GM12878 (cell line): ENCODE data around the gene MTRR. TPM values are rescaled to one million over a fixed set of nuclear protein-coding genes. Genes with fewer than 3 reads are reported as not detected.
A peak's percentile ranks its signal among the peaks of the same experiment; 100 is the strongest.

ENCODE experiments used
- ATAC-seq: fragments of 200-7000 bp; cut with Tn5 transposase; 3 replicates; pipeline ENCODE4 v1.9.1; 2020; ENCODE audit warnings: mild to moderate bottlenecking, moderate library complexity
- BruUV-seq: library from RNA; stranded (reverse); fragments of 400-500 nt; replicated peaks from 2 replicates; lab custom pipeline; 2021; lab: Mats Ljungman, UMichigan
- CTCF ChIA-PET: fragments of 300-600 bp; sonication (Branson Sonifier 250); formaldehyde crosslinking; extraction: SDS; loops from one replicate; lab custom pipeline; 2021; ENCODE audit warnings: inconsistent platforms; lab: Yijun Ruan, JAX
- POLR2A ChIA-PET: fragments of 350-600 bp; formaldehyde crosslinking; extraction: SDS; loops from one replicate; lab custom pipeline; 2021; ENCODE audit warnings: inconsistent platforms; lab: Charles Lee
- RAD21 ChIA-PET: fragments of 300-600 bp; sonication (Branson Sonifier 250); formaldehyde crosslinking; loops from one replicate; lab custom pipeline; 2023; ENCODE audit warnings: antibody characterized with exemption; ENCODE audit not compliant: unreplicated experiment; lab: Charles Lee
- SMC1A ChIA-PET: fragments of 300-600 bp; sonication (Branson Sonifier 250); formaldehyde crosslinking; loops from one replicate; lab custom pipeline; 2023; ENCODE audit not compliant: unreplicated experiment, uncharacterized antibody; lab: Charles Lee
- DNase-seq: peaks from one replicate; pipeline ENCODE4 v3.0.0-alpha.2; 2011; ENCODE audit warnings: low read depth, low spot score
- FAIRE-seq: peaks from 3 replicates; lab custom pipeline; 2011; peaks lifted over from hg19 to GRCh38; lab: Jason Lieb, UNC
- H2AFZ ChIP-seq: 2 replicates; pipeline ENCODE4 v1.6.0; 2011; ENCODE audit warnings: low read depth, low read length, control low read depth; ENCODE audit not compliant: control insufficient read depth
- H3K27ac ChIP-seq: 2 replicates; pipeline ENCODE4 v1.5.1; 2011; ENCODE audit warnings: control low read depth; ENCODE audit not compliant: control insufficient read depth, insufficient read depth
- H3K27me3 ChIP-seq, 2 experiments: replicated peaks in 1 of 2; 2 replicates each; pipeline versions ENCODE4 v1.6.0 to v1.6.1; 2011; ENCODE audit warnings: low read length in 1 of 2; ENCODE audit not compliant: control insufficient read depth in 2 of 2, insufficient read depth in 2 of 2
- H3K36me3 ChIP-seq, 2 experiments: 2 replicates each; pipeline ENCODE4 v1.5.1; 2011; ENCODE audit warnings: low read length in 1 of 2; ENCODE audit not compliant: control insufficient read depth in 2 of 2, insufficient read depth in 2 of 2
- H3K4me1 ChIP-seq: 2 replicates; pipeline ENCODE4 v1.6.1; 2011; ENCODE audit warnings: mild to moderate bottlenecking, low read length, moderate library complexity, mixed read lengths; ENCODE audit not compliant: control insufficient read depth, insufficient read depth
- H3K4me2 ChIP-seq: 2 replicates; pipeline ENCODE4 v1.6.0; 2011; ENCODE audit warnings: control low read depth; ENCODE audit not compliant: control insufficient read depth, insufficient read depth
- H3K4me3 ChIP-seq: fragments of 200-600 bp; sonication (generic); 2 replicates; pipeline ENCODE4 v1.5.1; 2016
- H3K79me2 ChIP-seq: 2 replicates; pipeline ENCODE4 v1.6.0; 2011; ENCODE audit warnings: low read length; ENCODE audit not compliant: control insufficient read depth, insufficient read depth
- H3K9ac ChIP-seq: 2 replicates; pipeline ENCODE4 v1.8.0; 2011; ENCODE audit warnings: low read length, control low read depth, mixed read lengths; ENCODE audit not compliant: control insufficient read depth, insufficient read depth
- H3K9me3 ChIP-seq: replicated peaks from 3 replicates; pipeline ENCODE4 v1.5.1; 2011; ENCODE audit warnings: mild to moderate bottlenecking, low read length; ENCODE audit not compliant: control insufficient read depth, insufficient read depth
- H4K20me1 ChIP-seq: 2 replicates; pipeline ENCODE4 v1.6.0; 2011; ENCODE audit not compliant: control insufficient read depth, insufficient read depth
- ATF2 ChIP-seq: IDR thresholded peaks from 2 replicates; pipeline ENCODE4 v1.6.1; 2012; ENCODE audit warnings: low read length, inconsistent platforms
- BCL11A ChIP-seq: IDR thresholded peaks from 2 replicates; pipeline ENCODE4 v1.6.1; 2011; ENCODE audit warnings: low read depth, low read length
- BCL3 ChIP-seq: IDR thresholded peaks from 2 replicates; pipeline ENCODE4 v1.6.1; 2011; ENCODE audit warnings: borderline replicate concordance, low read depth, mild to moderate bottlenecking, moderate library complexity, low read length; ENCODE audit not compliant: insufficient read depth, poor library complexity, severe bottlenecking
- HDAC2 ChIP-seq: fragments of 200-600 bp; sonication (generic); IDR thresholded peaks from 2 replicates; pipeline ENCODE4 v1.6.1; 2017
- IKZF2 ChIP-seq, 2 experiments: fragments of 450-650 bp; IDR thresholded peaks; 2 replicates each; pipeline ENCODE4 v1.6.1; 2017; ENCODE audit warnings: mild to moderate bottlenecking in 2 of 2, moderate library complexity in 2 of 2
- IRF4 ChIP-seq: IDR thresholded peaks from 2 replicates; pipeline ENCODE4 v1.6.1; 2011; ENCODE audit warnings: low read depth, low read length
- MTA3 ChIP-seq: IDR thresholded peaks from 2 replicates; pipeline ENCODE4 v1.6.1; 2012; ENCODE audit warnings: low read length, inconsistent platforms, borderline replicate concordance
- NKRF ChIP-seq: fragments of 450-650 bp; conservative IDR thresholded peaks from 2 replicates; pipeline ENCODE4 v1.6.1; 2017; ENCODE audit warnings: mild to moderate bottlenecking, moderate library complexity
- NR2C2 ChIP-seq: IDR thresholded peaks from 2 replicates; pipeline ENCODE4 v1.6.1; 2011; ENCODE audit warnings: borderline replicate concordance, low read depth; ENCODE audit not compliant: control insufficient read depth, insufficient read length
- RAD21 ChIP-seq: IDR thresholded peaks from 2 replicates; pipeline ENCODE4 v1.6.1; 2011; ENCODE audit warnings: mild to moderate bottlenecking, low read depth, low read length, moderate library complexity; ENCODE audit not compliant: insufficient read depth
- RAD51 ChIP-seq: fragments of 450-650 bp; IDR thresholded peaks from 2 replicates; pipeline ENCODE4 v1.6.1; 2016; ENCODE audit warnings: moderate library complexity, mild to moderate bottlenecking, inconsistent platforms
- ZNF24 ChIP-seq: fragments of 450-650 bp; IDR thresholded peaks from 2 replicates; pipeline ENCODE4 v1.6.1; 2017; ENCODE audit warnings: antibody characterized with exemption, mild to moderate bottlenecking
- WGBS: methylation state at CpG from one replicate; pipeline ENCODE4 v1.1.6; 2016; ENCODE audit warnings: low lambda C conversion rate; ENCODE audit not compliant: insufficient replicate concordance, insufficient coverage; ENCODE audit errors: missing lambda C conversion rate; 5-methylcytosine and 5-hydroxymethylcytosine counted together
- in situ Hi-C: fragments of 300-500 bp; cut with MboI; formaldehyde crosslinking; loops from 9 replicates; pipeline ENCODE4 v1.14.3; 2018; ENCODE audit warnings: mixed read lengths
- intact Hi-C: fragments of 100-400 bp; cut with micrococcal nuclease; formaldehyde crosslinking; loops from one replicate; pipeline ENCODE4 v1.14.2; 2022; ENCODE audit not compliant: unreplicated experiment
- polyA plus RNA-seq, 11 experiments: library from polyadenylated mRNA; depleted of rRNA in 4 of 11; unstranded in 6 of 11; stranded (reverse) in 5 of 11; fragments of >200 nt; fragmentation: Nextera tagmentation in 4 of 11; fragmentation: Illumina TruSeq in 1 of 11; extraction: Ambion mirVana in 4 of 11; extraction: Trizol in 1 of 11; gene quantifications; 1 replicate in 1 of 11; 2 replicates in 10 of 11; pipeline versions ENCODE4 v1.2.1 to v1.2.3, GENCODE V29; 2011 to 2016; ENCODE audit warnings: inconsistent platforms in 2 of 11, missing spikeins in 2 of 11, low read depth in 1 of 11
- total RNA-seq, 4 experiments: library from RNA; depleted of rRNA in 3 of 4; stranded (reverse); fragments of >200 nt in 3 of 4; fragmentation: Illumina TruSeq in 1 of 4; extraction: Trizol in 1 of 4; gene quantifications; 2 replicates each; pipeline versions ENCODE4 v1.2.1 to v1.2.3, GENCODE V29; 2013 to 2021

MTRR gene
- total and polyA plus RNA-seq, 10 of the 15 experiments (the other 5 are each of a cell fraction or from before 2014, with no cell fraction given), result 13.8 to 76.9 (median 38.0) TPM

- 0 out of 4 replicates have a peak, but pooled peaks of 1 of the 2 experiments have one; percentile 0 for TF ChIP-seq IKZF2 (IDR thresholded peaks at IDR 0.05)
- TF ChIP-seq BCL11A, result no peak
- intact Hi-C loops (no loop called here), in situ Hi-C loops (no loop called here)
- Histone ChIP-seq H3K9ac (no peak overlapping the region), H3K4me1 (peaks cover 9% of the 10 kb centered on the region), H4K20me1 (no peaks in the 10 kb centered on the region), H3K4me3 (no peak overlapping the region), H3K27ac (peak overlapping the region; percentile 9; the same call in 1 of the 2 replicates), H3K4me2 (peak overlapping the region; percentile 22; the same call in 1 of the 2 replicates), H3K79me2 (no peaks in the 10 kb centered on the region), H3K36me3 (peaks cover 12 to 38% of the 10 kb centered on the region in 2 experiments), H2AFZ (no peak overlapping the region), H3K27me3 (no peaks in the 10 kb centered on the region), H3K9me3 (no peaks in the 10 kb centered on the region)
- BruUV-seq, result no TSS peak
- 80% methylated on average over 5 of the region's 5 CpGs for WGBS
- ChIA-PET CTCF (no interaction called here), RAD21 (interaction anchor here (0.6 kb wide), 1 partner anchor 77 kb away, joined by 4 read pairs; no protein-coding TSS in a partner anchor), POLR2A (no interaction called here), SMC1A (no interaction called here)
- FAIRE-seq (no peak), ATAC-seq (no peak), DNase-seq (no peak)
Measured at GRCh38 chr5:7894439-7894838, 25.5 kb downstream of the MTRR start.

GRCh38 chr5:7894860-7895259 is 25.9 kb downstream of the MTRR start:
- WGBS, result 11% methylated on average over 2 of the region's 2 CpGs
- no peak overlapping the region for H3K4me3 ChIP-seq
- intact Hi-C loops (no loop called here), in situ Hi-C loops (no loop called here)
- peaks cover 9% of the 10 kb centered on the region for H3K4me1 ChIP-seq
- no peak overlapping the region for H2AFZ ChIP-seq
- ChIA-PET RAD21 (no interaction called here), CTCF (no interaction called here), POLR2A (no interaction called here), SMC1A (no interaction called here)
- FAIRE-seq, result peak; percentile 18
- H3K9me3 ChIP-seq, result no peaks in the 10 kb centered on the region
- H3K9ac ChIP-seq, result no peak overlapping the region
- no peaks in the 10 kb centered on the region for H4K20me1 ChIP-seq
- peaks cover 11 to 38% of the 10 kb centered on the region in 2 experiments for H3K36me3 ChIP-seq
- no peak for DNase-seq
- no peaks in the 10 kb centered on the region for H3K27me3 ChIP-seq
- no peaks in the 10 kb centered on the region for H3K79me2 ChIP-seq
- peak overlapping the region; percentile 22; the same call in 1 of the 2 replicates for H3K4me2 ChIP-seq
- BruUV-seq, result no TSS peak
- peak overlapping the region; percentile 9; the same call in 1 of the 2 replicates for H3K27ac ChIP-seq
- peak; percentile 94 for ATAC-seq
- TF ChIP-seq ZNF24 (peak; percentile 68), NR2C2 (no peak), MTA3 (no peak), RAD51 (no peak), RAD21 (no peak), BCL11A (0 out of 2 replicates have a peak, but pooled peaks have one; percentile 16), IRF4 (0 out of 2 replicates have a peak, but pooled peaks have one; percentile 18), IKZF2 (IDR thresholded peaks at IDR 0.05) (0 out of 4 replicates have a peak, but pooled peaks of 1 of the 2 experiments have one; percentile 9), ATF2 (peak; percentile 38), HDAC2 (no peak), BCL3 (no peak), NKRF (no peak)
